Measurements from ENCODE around the gene ZSCAN5B.
"Not testable (repeated sequence)": the region's sequence is repeated elsewhere in the genome, so short reads cannot be mapped to it uniquely, and the experiment has no call there.

ZSCAN5B gene, protein sequence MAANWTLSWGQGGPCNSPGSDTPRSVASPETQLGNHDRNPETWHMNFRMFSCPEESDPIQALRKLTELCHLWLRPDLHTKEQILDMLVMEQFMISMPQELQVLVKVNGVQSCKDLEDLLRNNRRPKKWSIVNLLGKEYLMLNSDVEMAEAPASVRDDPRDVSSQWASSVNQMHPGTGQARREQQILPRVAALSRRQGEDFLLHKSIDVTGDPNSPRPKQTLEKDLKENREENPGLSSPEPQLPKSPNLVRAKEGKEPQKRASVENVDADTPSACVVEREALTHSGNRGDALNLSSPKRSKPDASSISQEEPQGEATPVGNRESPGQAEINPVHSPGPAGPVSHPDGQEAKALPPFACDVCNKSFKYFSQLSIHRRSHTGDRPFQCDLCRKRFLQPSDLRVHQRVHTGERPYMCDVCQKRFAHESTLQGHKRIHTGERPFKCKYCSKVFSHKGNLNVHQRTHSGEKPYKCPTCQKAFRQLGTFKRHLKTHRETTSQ

DNA sequence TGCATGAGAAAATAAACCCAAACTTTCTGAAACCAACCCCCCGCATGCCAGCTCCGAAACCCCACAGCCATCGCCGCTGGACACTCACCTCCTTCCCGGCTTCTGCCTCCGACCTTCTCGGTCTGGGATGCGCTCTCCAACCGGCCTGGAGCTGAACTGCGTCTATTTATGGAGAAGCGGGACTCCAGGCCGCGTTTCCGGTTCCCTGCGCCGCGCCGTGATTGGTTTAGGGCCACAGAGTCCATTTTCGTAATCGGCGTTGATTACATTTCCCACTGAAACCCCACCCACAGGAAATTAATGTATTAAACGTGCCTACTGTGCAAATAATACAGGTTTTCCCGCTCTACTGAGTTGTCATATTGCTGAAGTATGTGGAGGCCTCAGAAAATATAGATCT is at the start of gene ZSCAN5B:
ZSCAN5B (minus strand) TSS at position 138 of the 400 bp plus-strand sequence. CDS start 4,731 bp downstream, outside the sequence.
- DNase-seq (ENCODE audit: low spot score): not testable (repeated sequence)

DNA sequence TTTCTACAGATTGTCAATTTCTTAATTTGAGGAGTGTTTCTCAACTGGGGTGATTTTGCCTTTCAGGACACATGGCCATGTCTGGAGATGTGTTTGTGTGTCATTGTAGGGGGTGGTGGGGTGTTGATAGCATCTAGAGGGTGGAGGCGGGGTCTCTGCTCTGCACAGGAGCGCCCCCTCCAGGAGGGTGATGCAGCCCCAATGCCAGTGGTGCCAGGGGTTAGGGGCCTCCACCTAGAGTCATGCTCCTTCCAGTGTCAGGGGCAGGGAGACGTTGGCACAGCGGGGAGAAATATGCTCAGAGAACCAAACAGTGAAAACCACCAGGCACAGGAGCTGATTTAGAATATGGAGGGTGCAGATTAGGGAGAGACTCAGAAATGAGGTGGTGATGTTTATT is 48.2 kb upstream of the ZSCAN5B start:
- not testable (repeated sequence) for DNase-seq (ENCODE audit: low spot score)

DNA sequence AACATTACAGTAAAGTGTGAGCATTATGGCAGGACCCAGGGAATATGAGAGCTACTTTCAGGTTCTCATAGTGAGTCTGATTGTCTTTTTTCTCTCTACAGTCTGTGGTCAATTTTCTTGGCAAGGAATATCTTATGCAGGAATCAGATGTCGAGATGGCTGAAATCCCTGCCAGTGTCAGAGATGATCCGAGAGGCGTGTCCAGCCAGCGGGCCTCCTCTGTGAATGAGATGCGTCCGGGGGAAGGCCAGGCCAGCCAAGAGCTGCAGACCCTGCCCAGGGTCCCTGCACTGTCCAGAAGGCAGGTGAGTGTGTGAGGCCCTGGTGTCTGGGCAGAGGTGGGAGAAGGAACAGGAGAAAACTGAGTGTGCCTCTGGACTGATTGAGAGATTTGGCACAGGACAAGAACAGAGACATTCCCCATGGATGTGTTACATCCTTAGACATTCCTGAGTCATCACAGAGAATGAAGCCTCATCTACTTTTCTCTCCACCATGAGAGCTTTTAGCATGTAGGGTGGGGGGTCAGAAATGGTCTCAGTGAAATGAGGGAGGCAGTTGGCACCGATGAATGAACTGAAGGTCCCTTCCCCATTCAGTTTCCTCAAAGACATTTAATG is 47.6 kb upstream of the ZSCAN5B start:
- DNase-seq (ENCODE audit: low spot score): no peak

DNA sequence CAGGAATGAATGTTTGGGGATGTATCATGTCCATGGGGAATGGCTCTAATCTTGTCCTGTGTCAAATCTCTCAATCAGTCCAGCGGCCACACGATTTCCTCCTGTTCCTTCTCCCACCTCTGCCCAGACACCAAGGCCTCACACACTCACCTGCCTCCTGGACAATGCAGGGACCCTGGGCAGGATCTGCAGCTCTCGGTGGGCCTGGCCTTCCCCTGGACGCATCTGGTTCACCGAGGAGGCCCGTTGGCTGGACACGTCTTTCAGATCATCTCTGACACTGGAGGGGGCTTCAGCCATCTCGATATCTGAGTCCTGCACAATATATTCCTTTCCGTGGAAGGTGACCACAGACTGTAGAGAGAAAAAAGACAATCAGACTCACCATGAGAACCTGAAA is 25.9 kb upstream of the ZSCAN5B start:
- DNase-seq (ENCODE audit: low spot score): no peak

GRCh38 chr19:56222901-56223300 is 25.3 kb upstream of the ZSCAN5B start:
- no peak for DNase-seq (ENCODE audit: low spot score)

- no peak for DNase-seq (ENCODE audit: low spot score)
Observed at GRCh38 chr19:56221851-56222250, 24.3 kb upstream of the ZSCAN5B start.

DNA sequence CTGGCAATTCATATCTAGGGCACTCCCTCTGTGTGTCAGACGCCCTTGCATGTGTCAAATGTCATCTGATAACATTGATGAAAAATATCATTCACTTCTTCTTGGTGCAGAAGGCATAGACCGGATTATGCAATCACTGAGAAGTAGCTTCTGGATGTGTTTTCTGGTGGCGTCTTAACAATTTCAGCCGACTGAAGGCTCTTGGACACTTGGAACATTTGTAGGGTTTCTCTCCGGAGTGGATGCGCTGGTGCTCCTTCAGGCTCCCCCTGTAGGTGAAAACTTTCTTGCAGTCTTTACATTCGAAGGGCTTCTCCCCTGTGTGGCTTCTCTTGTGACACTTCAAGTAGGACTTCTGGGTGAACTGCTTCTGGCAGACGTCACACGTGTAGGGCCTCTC is 23.9 kb upstream of the ZSCAN5B start:
- DNase-seq (ENCODE audit: low spot score): peak; percentile 56

GRCh38 chr19:56218961-56219360 is 21.4 kb upstream of the ZSCAN5B start:
- no peak for DNase-seq (ENCODE audit: low spot score)

DNA sequence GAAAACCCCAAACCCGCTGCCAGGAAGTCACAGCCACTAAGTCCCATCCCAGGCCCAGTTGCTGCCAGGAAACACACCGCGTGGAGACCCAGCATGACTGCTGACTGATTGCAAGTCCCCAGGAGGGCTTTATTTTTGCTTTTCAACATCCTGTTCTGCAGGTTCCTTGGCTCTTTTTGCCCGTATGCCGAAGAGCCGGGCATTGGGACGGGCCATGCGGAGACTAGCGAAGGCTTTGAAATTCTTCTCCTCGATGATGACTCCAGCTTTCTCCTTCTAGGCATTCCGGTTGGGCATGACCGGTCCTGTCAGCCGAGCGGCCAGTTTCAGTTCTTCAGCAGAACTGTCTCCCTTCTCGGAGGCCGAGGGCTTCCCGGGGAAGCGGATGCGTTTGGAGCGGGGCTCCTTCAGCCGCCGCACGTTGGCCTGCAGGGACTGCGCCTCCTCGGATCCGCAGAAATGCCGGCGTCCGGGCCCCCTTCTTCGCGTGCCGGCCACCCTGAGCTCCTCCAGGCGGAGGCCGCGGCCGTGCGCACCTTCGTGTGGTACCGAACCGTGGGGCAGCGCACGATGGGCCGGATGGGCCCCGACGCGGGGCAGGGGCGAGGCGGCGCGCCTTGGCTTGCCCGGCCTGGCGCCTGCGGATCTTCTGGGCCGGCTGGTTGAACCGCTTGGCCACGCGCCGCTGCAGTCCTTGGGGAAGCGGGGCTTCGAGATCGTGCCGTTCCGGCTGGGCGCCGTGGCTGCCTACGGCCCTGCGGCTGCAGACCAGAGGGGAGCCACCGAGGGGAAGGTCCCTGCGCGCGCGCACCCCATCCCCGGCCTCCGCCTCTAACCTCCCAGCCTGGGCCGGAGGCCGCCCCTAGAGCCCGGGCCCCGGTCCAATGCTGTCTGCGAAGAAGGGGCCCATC is 19.7 kb upstream of the ZSCAN5B start:
- DNase-seq (ENCODE audit: low spot score): no peak

DNA sequence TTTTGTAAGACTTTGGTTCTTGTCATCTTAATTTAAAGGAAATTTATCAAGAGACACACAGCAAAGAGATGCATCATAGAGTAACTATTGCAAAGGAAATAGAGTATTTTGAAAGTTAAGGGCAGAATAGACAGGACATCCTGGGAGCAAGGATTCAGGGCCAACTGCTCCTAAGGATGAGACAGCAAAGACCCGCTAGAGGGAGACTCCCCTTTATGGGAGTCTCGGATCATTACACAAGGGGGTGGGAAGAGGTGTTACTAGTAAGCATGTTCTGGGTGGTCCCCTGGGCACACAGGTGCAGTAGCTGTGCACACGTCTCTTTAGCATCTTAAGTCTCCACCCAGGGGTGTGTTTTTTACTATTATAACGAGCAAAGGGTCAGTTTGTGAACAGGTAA is 14.1 kb upstream of the ZSCAN5B start:
- DNase-seq (ENCODE audit: low spot score): no peak

GRCh38 chr19:56210036-56210435 is 12.5 kb upstream of the ZSCAN5B start:
- DNase-seq (ENCODE audit: low spot score): not testable (repeated sequence)

- no peak for DNase-seq (ENCODE audit: low spot score)
Observed at GRCh38 chr19:56209091-56209490, 11.5 kb upstream of the ZSCAN5B start.

DNA sequence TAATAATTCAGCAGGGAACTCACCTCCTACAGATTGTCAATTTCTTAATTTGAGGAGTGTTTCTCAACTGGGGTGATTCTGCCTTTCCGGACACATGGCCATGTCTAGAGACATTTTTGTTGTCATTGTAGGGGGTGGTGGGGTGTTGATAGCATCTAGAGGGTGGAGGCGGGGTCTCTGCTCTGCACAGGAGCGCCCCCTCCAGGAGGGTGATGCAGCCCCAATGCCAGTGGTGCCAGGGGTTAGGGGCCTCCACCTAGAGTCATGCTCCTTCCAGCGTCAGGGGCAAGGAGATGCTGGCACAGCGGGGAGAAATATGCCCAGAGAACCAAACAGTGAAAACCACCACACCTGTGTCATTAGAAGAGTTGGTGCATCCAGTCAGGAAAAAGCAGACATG is 10.0 kb upstream of the ZSCAN5B start:
- DNase-seq (ENCODE audit: low spot score): not testable (repeated sequence)

DNA sequence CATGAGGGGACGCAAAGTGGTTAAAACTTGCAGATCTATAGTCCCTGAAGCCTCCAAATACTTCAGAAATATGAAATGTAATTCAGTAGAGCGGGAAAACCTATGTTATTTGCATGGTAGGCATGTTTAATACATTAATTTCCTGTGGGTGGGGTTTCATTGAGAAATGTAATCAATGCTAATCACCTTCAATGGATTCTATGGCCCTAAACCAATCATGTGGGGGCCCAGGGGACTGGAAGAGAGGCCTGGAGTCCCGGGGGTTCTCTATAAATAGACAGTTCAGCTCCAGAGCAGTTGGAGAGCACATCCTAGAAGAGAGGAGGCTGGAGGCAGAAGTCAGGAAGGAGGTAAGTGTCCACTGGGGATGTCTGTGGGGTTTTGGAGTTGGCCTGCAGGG is 4.4 kb upstream of the ZSCAN5B start, which contains the start of gene ZSCAN5C:
ZSCAN5C (plus strand) TSS at position 301 of the 400 bp plus-strand sequence. CDS start 3,641 bp downstream, outside the sequence.
- DNase-seq (ENCODE audit: low spot score): no peak

DNA sequence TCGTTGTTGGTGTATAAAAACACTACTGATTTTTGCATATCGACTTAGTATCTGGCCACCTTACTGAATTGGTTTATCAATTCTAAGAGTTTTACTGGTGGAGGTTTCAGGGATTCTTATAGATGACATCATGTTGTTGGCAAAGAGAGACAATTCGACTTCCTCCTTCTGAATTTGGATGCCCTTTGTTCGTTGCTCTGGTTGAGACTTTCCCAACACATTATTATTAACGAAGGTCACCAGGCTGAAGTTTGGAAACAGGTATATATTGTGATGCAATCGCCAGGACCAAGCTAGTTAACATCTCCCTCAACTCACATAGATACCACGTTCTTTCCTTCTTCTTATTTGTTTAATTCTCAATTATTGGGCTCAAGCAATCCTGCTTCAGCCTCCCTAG is 2.1 kb upstream of the ZSCAN5B start:
- DNase-seq (ENCODE audit: low spot score): no peak

- no peak for DNase-seq (ENCODE audit: low spot score)
Observed at GRCh38 chr19:56193981-56194640, 3.5 kb downstream of the ZSCAN5B start.

- no peak for DNase-seq (ENCODE audit: low spot score)
Observed at GRCh38 chr19:56191711-56192110, 5.9 kb downstream of the ZSCAN5B start.

DNA sequence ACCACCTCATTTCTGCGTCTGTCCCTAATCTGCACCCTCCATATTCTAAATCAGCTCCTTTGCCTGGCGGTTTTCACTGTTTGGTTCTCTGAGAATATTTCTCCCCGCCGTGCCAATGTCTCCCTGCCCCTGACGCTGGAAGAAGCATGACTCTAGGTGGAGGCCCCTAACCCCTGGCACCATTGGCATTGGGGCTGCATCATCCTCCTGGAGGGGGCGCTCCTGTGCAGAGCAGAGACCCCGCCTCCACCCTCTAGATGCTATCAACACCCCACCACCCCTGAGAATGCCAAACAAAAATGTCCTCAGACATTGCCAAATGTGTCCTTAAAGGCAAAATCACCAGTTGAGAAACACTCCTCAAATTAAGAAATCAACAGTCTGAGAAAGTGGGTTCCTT is 6.5 kb downstream of the ZSCAN5B start:
- no peak for DNase-seq (ENCODE audit: low spot score)

DNA sequence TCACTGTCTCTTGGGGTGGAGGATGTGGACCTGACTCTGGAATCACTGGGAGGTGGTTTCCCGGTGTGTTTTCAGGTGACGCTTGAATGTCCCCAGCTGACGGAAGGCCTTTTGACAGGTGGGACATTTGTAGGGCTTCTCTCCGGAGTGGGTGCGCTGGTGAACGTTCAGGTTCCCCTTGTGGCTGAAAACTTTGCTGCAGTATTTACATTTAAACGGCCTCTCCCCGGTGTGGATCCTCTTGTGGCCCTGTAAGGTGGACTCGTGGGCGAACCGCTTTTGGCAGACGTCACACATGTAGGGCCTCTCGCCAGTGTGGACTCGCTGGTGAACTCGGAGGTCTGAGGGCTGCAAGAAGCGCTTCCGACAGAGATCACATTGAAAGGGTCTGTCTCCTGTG is 7.8 kb downstream of the ZSCAN5B start:
- DNase-seq (ENCODE audit: low spot score): no peak

GRCh38 chr19:56177564-56178243 is 19.9 kb downstream of the ZSCAN5B start:
- DNase-seq (ENCODE audit: low spot score): no peak

GRCh38 chr19:56176881-56177280 is 20.7 kb downstream of the ZSCAN5B start:
- no peak for DNase-seq (ENCODE audit: low spot score)

Measured in HuH-7 (cell line).